HG03159 (cell line): ENCODE results near the gene AIFM1.
A peak's percentile ranks its signal among the peaks of the same experiment; 100 is the strongest.

Experiments
- ATAC-seq: cut with Tn5 transposase; IDR thresholded peaks from one replicate; pipeline ENCODE4 v1.9.1; 2021; ENCODE audit warnings: mild to moderate bottlenecking, moderate library complexity; ENCODE audit not compliant: unreplicated experiment

Gene AIFM1

DNA sequence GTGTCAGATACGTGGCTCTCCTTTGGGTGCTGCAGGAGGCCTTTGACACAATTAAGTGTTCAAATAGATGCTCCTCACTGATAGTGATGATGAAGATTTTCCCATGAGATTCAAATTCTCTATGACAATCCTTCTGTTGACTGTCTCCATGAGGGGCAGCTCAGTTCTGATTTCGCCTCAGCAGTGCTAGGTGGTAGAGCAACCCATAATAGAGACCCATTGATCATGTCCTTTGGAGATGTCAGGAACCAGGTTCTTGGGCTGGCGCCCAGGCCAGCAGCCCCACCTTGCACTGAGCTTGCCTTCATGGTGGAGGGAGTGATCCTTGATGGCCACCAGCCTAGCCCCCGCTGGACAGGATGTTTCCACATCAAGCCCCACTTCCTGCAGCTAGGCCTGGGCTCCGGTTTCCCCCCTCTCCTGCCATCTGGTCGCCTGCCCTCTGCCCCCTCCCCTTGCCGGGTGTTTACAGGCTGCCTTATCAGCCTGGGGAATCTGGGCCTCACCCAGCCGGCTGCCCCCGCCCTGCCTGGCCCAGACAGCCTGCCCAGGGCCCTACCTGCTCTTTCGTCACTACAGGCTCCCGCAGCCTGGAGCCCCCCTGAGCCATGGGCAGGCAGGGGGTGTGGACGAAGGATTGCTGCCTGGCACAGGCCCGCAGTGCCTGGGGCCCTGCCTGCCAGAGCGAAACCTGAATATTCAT, 68.0 kb downstream of the AIFM1 start:
- ATAC-seq = no peak

DNA sequence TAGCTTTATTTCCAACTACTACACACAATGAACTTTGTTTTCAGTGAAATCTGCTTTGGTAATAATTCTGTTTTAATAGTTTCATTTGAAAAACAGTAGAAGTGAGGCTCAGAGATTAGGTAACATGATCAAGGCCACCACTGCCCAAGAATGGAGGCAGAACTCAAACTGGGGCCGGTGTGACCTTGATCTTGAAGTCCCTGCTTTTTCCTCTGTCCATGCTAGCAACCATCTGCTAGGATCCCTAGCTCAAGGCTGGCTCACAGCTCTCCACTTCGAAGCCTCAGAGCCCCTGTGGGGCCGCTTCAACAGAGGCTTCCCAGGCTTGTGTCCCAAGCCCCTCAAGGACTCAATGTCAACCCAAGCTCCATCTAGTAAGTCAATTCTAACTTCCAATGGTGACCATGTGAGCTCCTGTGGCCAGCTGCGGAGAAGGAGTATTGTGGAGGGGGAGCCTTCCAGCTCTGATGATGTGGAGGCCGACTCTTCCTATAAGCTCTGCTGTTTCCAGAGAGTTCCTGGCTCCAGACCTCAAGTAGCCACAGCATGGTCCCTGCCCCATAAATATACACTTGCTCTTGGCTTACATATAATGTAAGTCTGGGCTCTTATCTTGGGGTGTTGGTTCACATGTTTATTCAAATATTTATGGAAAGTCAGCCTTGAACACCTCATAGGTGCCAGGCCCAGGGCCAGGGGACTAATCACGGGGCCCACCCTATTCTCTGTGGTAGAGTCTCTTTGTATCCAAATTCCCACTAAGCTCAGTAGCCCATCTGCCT, 70.2 kb downstream of the AIFM1 start:
- ATAC-seq = no peak

DNA sequence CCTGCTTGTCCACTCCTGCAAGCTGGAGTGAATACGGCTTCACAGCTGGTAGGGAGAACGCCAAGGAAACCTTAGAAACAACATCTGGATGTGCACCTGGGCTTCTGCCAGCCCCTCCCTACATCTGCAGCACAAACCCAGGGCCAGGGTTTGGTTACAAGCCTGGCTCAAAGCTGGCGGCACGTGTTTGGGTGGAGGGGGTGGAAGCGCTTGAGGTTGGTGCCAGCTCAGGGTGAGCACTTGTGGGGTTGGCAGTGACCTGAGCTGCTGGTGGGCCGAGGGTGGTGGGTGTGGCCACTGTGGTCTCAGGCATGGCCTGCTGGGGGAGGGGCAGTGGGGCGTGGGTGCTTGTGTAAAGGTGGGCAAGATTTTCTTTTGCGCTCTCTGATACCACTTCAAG, 70.9 kb downstream of the AIFM1 start:
- ATAC-seq = no peak

DNA sequence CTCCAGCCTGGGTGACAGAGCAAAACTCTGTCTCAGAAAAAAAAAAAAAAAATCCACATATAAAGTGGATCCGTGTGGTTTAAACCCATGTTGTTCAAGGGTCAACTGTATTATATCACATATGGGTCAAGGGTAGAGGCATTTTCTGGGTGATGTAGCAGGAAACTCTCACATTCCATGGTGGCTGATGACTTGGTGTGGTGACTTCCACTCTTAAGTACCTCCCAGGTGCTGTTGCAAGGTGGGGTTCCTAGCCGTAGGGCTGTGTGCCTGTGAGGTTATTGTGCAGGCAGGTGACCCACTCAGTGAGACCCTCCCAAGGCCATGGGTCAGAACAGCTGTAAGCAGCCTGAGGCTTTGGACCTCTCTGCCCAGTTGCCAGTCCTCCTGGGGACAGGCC, 72.4 kb downstream of the AIFM1 start:
- no peak for ATAC-seq

DNA sequence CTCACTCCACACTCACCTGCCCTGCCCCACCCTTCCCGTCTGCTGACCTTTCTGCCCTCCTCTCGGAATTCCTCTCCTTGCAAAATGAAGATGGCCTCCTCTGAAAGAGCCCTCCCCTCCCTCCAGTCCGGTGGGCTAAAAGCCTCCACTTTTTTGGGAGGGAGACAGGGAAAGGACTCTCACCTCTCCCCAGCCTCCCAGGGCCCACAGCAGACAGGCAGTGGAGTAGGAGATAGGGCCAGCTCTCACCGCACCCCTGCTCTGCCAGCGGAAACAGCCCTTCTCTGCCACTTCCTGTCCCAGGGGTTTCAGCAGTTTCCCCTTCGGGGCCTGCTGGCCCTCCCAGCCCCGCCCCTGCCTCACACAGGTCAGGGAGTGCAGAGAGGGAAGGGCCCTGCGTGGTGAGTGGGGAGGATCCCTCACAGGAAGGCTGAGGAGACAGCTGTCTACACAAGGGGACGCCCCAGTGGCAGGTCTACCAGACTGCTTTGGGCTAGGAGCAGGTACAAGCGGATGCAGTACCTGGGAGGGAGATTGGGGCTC, 73.6 kb downstream of the AIFM1 start:
- ATAC-seq = peak; percentile 96

DNA sequence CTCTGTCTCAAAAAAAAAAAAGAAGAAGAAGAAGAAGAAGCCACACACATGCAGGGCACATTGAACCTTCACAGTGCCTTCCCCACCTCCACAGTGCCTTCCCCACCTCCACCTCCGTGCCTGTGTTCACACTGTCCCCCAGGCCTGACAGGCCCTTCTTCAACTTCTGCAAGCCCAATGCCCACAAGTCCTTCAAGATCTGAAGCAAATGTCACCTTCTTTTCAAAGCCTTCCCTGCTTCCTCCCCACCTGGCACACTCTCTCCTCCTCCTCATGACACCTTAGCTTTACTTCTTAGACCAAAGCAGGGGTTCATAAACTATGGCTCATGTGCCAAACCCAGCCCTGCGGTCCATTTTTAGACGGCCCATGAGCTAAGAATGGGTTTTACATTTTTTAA, 75.3 kb downstream of the AIFM1 start:
- no peak for ATAC-seq

DNA sequence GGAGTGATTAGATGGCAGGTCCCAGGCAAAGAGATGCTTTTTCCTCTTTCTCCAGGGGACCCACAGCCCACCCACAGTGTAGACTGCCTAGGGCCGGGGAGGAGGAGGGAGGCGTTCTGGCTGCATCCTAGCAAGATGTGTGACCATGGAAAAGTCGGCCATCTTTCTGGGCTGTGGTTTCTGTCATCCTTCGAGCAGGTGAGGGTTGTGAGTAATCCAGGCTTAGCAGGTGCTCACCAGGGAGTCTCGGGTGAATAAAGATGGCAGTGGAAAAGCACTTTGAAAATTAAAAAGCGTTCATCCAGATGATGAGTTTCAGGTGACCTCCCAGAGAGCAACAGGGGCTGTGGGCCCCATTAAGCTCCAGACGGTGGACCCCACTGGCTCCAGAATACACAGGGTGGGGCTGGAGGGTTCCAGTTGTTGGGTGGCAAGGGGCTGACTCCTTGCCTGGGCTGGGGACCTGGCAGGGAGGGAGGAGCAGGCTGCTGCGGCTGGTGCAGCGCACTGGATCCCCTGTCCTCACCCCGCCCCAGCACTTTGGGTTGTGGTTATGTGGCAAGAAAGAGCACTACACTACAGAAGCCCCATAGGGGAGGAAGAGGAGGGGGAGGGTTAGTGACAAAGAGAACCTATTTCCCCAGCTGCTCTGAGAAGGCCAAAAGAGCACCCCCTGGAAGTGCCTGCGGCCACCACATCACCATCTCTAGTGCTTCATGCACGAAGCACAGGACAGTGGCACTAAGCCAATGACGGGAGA, 79.0 kb downstream of the AIFM1 start:
- ATAC-seq = peak; percentile 43

DNA sequence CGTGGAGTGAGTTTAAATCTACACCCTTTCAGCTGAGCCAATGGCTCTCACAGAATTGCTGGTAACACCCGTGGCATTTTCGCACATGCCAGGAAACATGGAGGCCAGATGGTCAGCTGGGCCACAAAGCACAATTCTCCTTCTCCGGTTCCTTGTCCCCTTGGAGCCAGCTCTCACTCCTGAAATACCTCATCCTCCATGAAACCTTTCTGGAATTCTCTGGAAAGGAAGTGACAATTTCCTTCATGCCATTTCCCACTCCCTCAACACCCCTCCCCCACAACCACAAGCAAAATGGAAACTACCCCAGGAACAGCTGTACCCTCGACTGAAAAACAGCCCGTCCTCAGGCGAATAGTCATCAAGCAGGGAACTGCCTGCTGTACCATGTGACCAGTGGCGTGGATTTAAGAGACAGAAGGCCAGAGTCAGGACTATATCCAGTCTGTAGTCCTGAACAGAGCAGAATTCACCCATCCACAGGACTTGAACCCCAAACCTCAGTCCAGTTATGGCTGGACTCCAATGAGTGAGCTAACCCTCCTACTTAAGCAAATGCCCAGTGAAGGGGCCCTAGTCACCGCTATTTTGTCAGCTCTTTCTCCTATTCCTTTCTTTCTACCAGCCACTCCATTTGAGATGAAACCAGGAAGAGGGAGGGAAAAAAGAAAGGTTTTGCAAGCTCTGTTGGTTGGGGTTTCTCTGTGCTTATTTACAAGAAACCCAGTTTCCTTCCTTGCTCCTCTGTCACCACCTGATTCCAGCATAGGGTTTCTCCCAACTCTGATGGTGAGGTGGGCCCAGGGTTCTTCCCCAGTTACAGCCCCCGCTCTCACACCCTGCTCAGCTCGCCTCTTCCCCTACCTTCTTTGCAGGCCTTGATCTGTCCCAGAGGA, 79.8 kb downstream of the AIFM1 start:
- no peak for ATAC-seq

DNA sequence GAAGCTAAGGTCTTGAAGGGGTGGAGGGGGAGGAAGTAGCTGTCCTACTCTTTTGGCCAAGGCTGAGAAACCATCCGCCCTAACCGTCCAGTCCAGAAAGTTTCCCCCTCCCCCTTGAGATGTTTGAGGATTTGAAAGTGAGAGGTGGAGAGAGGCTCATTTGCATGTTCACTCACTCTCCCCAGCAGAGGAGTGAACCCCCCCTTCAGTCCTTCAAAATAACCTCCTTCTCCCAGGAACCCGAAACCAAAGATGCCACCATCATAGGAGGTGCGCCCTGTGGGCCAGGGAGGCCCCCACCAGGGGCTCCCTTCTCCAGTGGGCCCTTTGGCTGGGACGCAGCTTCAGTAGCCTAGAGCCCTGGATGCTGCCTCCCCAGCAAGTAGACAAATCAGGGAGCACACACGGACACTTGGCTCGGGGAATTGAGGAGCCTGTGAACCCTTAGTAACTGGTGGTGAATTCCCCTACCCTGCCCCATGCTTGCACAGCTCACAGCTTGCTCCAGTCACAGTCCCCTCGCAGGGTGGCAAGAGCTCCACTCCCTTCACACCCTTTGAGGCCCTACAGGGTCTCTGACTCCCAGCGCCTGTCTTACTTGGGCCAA, 80.9 kb downstream of the AIFM1 start:
- peak; percentile 38 for ATAC-seq

DNA sequence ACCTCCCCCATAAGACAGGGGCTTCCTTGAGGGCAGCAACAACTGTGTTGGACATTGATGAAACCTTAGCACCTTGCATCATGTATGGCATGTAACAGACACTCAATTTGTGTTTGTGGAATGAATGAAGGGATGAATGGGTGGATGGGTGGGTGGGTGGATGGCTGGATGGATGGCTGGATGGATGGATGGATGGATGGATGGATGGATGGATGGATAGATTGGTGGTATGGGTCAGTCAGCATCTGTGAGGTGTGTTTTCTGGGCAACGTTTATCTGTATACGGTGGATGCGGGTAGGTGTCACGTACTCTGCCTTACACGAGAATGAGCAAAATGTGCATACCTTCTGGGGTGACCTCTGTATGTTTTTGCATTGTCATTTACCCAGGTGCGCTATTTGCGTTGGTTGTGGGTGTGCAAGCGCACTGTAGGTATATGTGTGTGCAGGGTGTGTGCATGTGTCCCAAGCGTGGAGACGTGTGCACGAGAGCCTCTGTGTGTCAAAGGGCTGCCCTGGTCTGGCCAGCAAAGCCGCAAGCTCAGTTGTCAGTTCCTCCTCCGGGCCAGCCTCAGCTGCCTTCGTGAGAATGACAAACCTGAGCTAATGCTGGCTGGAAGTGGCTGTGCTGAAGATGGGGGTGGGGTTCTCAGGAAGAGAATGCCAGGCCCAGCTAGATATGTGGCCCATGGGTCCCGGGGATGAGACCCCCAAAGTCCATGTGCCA, 81.8 kb downstream of the AIFM1 start:
- ATAC-seq = no peak

DNA sequence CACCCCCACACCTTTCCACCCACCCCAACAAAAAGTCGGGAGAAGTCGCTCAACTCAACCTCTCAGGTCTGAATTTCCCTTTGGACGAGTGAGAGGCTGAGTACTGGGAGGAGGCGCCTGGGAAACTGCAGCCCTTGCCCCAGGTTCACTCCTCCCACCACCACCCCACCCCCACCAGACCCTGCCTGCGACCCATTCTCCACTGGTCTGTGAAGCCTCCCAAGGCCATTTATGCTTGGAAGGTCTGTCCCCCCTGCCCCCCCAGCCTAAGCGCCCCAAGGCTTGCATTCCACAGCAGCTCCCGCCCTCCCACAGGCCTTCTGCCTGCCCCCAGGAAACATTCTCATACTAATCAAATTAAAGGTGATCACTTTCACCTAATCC, 82.5 kb downstream of the AIFM1 start:
- ATAC-seq = no peak

DNA sequence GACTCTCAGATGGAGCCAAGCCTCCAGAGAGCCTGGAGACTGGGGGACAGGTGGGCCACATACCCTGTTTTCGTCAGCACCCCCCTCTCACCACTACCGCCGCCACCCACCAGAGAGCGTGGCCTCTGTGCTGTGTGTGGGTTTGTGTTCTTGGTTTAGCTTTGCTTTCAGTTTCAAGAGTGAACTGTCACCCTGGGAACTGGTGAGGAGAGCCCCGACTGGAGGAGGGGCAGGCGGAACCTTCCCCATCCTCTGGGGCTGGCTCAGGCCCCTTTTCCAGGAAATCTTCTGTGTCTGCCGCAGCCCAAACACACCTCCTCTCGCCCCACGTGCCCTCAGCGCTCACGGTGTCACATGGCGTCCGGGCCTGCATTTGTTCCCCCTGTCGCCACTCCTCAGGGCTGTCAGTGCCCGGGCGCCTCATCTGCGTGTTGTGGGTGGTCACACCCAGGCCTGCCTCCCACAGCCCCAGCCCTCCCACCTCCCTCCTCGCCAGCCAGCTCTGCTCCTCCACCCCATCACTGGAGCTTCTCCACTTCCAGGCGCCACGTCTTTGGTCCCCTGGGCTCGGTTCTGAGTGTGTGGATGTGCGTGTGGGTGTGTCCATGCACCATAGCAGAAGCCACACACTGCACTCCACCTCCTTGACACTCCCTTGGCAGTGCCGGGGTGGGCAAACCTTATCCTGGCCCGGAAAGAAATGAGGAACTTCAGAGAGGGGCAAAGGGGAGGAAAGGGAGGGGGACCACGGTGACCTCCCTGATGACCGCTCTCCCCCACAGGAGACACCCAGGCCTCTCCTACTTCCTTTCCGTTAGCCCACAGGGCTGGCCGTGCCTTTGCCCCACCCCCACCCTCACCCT, 83.2 kb downstream of the AIFM1 start:
- ATAC-seq = peak; percentile 59

DNA sequence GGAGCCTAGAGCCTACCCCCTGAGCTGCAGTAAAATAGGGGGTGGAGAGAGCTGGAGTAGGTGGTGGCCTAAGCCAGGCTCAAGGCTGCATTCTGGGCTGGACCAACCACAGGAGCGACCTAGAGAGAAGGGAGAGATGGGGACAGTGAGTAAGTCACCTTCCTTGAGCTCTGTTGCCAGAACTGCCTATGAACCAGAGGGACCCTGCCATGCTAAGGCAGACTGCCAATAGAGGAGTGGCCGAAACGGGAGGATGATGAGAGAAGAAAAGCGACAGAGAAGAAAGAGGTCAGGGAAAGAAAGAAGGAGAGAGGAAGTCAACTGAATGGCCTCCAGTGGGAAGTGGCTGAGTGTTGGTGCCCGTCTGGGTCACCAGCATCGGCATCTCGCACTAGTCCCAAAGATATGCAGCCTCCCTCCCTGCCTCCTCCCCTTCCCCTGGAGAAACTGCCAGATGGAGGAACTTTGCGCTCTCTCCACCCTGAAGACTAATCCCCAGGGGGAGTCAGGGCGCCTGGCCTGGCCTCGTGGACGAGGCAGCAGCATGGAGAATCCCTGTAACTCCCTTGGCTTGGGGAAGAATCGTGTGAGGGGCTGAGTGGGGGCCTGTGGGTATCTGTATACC, 84.1 kb downstream of the AIFM1 start:
- no peak for ATAC-seq

DNA sequence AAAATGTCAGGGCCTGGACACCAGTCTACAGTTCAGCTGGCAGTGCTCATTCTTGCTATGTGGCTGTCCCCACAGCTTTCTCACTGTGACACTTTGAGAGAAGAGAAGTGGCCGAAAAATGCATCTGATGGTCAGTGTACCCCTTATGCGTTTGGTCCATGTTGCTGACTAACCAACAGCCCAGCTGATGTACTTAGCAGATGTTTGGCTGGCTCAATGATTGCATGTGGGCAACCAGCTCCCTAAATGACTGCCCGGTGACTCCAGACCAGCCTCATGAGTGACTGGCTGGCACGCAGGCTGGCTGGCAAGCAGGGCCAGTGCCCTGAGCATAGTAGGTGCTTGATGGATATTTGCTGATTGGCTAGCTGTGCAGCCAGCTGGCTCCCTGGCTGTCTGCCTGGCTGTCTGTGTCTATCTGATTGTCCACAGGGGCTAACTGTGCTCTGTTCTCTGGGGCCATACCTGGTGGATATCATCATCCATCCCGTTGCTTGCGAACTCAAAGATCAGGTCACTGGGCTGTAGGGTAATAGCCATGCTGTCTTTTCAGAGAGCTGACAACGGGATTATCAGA, 84.8 kb downstream of the AIFM1 start:
- ATAC-seq = no peak

DNA sequence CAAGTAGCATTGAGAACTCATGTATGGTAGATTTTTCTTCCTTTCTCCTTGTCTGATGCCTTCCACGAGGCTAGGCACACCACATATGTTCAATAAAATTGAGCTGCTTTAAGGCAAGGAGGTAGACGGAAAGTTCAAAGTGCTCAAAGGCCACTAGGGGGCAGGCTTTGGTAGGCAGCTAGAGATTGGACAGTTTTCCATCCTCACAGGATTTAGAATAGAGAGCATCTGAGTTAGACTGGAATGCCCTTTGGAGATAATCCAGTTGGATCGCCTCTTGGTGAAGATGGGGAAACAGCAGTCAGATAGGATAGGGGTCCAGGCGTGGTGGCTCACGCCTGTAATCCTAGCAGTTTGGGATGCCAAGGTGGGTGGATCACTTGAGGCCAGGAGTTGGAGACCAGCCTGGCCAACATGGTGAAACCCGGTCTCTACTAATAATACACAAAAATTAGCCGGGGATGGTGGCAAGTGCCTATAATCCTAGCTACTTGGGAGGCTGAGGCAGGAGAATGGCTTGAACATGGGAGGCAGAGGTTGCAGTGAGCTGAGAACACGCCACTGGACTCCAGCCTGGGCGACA, 85.7 kb downstream of the AIFM1 start:
- ATAC-seq = no peak
